GM18519 (cell line): ENCODE data around the gene JMJD8.
"Not testable (repeated sequence)": the region's sequence is repeated elsewhere in the genome, so short reads cannot be mapped to it uniquely, and the experiment has no call there.

ENCODE experiments used
- ATAC-seq: cut with Tn5 transposase; IDR thresholded peaks from one replicate; pipeline ENCODE4 v1.9.1; 2021; ENCODE audit warnings: mild to moderate bottlenecking, moderate library complexity; ENCODE audit not compliant: unreplicated experiment, low FRiP score

JMJD8 gene

DNA sequence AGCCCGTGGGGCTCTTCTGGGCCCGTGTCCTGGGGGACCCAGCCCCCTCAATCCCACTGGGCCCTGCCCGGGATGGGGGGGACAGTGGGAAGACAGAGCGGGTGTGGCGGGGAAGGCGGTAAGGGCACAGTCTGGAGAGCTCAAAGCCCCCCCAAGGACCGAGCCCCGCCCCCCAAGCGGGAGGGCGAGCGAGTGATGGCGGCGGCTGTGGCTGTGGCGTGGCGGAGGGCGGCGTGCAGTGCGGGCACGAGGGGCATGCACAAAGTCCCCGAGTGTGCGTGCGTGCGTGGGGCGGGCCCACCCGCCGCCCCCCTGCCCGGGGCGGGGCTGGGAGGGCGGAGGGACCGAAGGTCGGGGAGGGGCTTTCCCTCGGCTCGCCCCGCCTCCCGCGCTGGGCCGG is 9.6 kb upstream of the JMJD8 start:
- no peak for ATAC-seq

DNA sequence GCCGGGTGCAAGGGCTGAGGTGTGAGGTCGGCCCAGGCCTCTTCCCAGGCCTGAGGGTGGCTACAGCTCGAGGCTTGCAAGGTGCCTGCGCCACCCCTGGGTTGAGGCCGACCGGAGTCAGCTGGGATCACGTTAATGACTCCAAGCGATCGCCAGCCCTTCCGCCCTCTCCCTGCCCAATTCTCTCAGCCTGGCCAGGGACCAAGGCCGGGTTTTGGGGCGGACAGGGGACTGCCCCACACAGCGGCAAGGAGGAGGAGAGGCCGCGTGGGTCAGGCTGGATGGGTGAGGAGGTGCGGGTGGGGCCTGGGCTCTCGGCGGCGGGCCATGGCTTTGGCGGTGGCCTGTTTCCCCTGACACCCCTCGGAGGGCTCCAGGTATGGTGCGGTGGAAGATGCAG is 9.2 kb upstream of the JMJD8 start:
- ATAC-seq, result no peak

DNA sequence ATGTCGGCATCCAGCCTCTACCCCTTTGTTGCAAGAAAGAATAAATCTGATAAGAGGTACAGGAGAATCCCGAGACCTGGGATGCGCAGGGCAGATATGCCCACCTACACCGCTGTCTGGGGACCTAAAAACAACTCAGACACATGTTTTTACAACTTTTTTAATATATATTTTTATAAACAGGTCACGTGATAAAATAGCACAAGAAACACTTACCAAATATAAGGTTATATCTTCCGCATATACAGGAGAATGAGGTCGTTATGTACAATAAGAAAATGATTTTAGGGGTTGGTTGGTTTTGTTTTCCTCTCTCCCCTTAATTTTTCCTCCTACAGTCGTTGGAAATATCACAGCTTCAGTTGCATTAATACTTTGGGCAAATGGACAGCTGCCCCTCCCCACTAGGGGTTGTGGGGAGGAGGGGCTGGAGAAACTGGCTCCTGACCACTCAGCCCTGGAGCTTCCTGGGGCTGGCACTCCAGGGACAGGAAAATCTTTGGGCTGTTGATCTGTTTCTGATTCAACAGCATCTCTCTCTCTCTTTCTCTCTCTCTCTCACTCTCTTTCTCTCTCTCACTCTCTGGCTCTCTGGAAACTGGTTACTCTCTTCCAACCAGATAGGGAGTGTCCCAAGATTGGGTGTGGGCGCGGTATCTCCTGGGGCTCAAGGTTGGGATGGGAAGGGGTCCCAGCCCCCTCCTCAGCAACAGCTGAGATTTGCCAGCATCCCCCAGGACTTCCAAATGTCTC is 8.4 kb upstream of the JMJD8 start:
- no peak for ATAC-seq

DNA sequence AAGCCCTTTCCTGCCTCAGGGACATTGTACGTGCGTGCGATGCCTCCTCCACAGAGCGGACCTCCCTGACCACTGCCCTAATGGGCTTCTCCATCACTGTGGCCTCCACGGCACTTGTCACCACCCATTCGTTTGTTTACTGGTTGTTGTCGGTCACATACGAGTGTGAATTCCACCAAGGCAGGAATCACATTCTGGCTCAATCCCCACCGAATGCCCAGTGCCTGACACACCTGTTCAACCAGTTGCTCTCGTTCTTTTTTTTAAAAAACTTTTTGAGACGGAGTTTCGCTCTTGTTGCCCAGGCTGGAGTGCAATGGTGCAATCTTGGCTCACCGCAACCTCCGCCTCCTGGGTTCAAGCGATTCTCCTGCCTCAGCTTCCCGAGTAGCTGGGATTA is 7.1 kb upstream of the JMJD8 start:
- ATAC-seq, result not testable (repeated sequence)

DNA sequence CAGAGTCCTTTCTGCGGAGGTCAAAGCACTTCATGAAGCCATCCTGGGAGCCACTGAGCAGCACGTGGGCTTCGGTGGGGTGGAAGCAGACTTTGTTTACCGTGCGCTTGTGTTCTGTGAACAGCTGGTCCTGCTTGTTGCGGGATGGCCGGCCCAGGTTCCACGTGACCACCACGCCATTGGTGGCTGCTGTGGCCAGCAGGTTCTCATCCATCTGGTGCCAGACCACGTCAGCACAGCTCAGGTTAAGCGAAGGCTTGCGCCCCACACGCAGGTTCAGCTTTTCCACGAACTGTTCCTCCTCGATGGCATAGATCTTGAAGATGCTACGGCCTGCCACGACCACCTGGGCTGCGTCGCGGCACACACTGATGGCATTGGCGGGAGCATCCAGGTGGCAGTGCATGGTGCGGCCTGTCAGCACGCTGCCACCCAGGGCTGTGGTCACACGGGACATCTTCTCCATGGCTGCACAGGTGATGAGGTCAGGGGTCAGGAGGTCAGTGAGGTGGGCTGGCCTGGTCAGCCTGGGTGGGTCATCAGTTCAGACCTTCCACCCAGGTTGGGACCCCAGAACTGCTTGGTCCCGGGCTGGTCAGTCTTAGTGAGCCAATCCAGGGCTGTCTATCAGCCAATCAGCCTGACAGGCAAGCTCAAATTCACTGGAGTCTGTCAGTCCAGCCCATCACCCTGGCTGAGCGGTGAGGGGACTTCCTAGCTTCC is 5.2 kb upstream of the JMJD8 start:
- no peak for ATAC-seq

DNA sequence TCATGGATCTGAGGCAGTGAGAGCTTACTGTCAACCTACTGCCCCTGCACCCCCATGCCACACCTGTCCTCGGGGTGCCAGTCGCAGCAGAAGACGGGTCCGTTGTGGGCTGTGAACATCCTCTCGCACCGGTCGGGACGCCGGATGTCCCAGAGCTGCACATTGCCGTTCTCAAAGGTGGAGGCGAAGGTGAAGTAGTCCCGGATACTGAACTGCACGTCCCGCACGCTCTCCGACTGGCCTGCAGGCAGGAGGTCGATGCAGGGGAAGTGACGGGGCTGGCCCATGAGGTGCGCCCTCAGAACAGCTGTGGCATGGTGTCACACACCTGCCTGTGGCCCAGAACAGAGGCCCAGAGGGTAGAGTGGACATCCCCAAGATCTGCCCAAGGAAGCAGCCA is 3.4 kb upstream of the JMJD8 start:
- ATAC-seq, result no peak

DNA sequence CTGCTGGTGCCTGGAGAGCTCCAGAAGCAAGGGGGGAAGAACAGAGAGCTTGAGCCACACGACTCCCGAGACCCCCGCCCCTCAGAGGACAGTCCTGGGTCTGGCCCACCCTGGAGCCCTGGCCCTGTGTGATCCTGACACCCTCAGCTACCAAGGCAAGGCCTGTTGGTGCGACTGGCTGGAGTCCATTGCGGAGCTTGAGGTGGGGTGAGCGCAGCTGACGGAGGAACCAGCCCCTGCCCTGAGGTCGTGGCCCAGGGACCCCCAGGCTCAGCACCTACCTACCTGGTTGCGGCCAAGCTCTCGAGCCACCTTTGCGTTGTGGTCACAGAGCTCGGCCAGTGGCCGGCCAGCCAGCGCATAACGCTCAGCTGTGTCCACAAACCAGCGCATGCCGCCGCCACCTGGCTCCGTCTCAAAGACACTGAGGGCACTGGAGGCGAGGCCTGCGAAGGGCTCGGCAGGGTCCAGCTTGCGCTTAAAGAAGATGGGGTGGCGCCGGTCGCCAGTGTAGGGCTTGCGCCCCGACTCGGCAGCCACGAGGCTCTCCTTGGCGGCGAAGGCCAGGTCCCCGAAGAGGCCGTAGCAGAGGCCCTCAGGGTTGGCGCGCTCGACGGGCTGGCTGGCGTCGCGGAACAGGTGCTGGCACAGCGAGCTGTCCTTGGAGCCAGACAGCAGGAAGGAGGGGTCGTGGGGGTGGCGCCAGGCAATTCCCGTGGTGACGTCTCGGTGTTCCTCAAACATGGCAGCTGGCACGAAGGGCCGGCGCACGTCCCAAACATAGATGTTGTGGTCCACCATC is 2.5 kb upstream of the JMJD8 start:
- ATAC-seq, result no peak

DNA sequence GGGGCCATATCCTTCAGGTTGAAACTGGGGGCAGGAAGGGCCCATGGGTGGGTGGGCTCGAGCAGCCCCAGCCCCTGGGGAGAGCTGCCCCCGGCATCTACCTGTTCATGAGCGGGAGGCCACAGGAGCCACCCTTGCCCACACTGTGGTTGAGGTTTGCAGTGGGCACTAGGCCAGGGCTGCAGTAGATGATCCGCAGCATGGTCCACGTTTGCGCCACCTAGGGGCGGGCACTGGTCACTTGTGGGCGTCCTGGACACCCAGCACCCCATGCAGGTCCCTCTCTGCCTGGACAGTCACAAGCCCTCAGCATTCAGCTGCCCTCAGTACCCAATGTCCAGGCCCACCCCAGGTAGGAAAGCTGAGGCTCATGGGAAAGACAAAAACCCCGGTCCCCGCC is 1.8 kb upstream of the JMJD8 start:
- no peak for ATAC-seq

DNA sequence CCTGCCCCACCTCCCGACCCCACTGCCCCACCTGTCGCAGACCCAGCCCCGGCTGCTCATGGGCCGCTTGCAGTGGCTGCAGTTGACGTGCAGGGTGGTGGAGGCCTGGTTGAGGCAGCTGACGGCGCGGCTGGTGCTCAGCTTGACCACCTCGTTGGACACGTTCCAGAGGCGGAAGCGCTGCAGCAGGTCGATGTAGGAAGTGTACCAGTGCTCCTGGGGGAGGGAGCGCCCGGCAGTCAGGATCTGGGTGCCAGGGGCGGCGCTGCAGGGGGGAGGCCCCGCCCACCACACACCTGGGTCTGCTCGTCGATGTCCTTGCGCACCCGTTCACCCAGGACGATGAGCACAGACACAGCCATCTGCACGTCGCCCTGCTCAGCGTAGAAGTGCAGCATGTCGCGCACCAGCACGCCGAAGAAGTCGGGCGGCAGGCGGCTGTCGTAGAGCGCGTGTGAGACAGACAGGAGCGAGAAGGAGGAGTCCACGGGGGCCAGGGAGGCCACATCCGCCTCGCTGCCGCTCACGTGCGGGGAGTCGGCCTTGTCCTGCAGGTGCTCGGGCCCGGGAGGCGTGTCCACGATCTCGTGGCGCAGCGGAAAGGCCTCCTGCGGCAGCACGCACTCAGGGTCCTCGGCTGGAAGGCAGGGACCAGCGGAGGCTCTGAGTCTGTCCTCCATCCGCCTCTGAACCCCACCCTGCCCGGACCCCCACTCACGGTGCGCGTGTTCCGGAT is 995 bp upstream of the JMJD8 start:
- ATAC-seq, result no peak

DNA sequence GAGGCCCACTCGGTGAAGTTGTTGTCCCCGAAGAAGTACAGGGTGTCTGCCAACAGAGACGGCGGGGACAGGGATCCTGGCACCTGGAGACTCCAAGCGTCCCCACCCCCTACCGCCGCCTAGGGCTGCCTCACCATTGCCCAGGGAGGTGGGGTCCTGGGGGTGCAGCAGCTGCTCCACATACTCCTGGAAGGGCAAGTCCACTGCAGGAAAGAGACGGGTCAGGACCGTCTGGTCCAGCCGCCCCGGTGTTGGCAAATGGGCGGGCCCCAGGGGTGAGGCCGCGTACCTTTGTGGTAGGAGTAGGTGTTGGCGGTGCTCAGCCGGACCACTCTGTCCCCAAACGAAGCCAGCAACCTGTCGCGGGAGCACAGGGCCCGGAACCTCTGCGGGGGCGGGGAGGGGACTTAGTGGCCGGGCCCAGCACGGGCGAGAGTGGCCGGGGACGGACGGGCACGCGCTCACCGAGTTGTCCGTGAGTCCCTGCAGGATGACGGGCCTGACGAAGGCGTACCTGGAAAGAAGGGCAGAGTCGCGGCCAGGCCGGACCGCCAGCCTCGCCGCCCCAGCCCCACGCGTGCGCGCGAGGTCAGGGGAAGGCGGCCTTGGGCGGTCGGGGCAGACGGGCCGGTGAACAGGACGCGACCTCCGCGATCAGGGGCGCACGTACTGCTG is 601 bp downstream of the JMJD8 start:
- no peak for ATAC-seq

DNA sequence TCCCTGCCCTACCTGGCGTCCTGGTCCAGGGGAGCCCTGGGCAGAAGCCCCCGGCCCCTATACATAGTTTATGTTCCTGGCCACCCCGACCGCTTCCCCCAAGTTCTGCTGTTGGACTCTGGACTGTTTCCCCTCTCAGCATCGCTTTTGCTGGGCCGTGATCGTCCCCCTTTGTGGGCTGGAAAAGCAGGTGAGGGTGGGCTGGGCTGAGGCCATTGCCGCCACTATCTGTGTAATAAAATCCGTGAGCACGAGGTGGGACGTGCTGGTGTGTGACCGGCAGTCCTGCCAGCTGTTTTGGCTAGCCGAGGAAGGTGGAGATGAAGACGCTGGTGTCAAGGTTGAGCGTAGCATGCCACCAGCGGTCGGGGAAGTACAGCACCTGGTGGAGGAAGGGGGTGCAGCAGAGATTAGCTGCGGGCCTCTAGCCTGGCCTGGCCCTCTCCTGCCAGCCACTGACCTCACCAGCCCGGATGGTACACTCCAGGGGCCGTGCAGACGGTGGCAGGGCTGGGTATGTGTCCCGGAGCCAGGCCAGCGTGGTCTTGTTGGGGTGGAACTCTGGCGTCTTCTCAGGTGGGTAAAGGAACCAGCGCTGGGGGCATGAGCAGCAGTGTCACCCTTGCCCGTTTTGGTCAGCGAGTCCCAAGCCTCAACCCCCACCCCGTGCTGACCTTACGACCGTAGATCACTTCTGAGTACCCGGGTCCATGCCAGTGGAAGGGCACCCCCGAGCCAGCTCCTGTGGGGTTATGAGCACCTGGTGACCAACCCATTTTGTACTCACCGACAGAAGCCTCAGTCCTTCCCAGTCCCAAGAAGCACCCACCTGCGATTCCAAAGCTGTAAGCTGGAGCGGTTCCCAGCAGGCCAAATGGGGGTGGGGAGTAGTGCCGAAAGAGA is 1.4 kb downstream of the JMJD8 start:
- no peak for ATAC-seq

DNA sequence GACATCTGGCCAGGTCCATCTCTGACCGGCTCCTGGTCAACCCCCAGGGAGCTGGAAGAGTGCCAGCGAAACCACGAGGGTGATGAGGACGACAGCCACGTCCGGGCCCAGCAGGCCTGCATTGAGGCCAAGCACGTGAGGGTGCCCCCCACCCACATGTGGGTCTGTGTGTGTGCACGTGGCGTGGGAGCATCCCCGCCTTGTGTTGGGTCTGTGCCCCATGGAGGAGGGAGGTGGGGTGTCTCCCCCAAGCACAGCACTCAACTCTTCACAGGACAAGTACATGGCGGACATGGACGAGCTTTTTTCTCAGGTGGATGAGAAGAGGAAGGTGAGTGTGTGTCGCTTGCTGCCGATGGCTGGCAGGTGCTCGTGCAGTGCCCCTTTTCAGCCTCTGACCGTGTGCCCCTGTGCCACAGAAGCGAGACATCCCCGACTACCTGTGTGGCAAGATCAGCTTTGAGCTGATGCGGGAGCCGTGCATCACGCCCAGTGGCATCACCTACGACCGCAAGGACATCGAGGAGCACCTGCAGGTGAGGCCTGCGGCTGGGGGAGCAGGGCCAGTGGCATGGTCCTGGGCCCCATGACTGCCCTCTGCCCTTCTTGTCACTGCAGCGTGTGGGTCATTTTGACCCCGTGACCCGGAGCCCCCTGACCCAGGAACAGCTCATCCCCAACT is 2.2 kb downstream of the JMJD8 start:
- no peak for ATAC-seq

DNA sequence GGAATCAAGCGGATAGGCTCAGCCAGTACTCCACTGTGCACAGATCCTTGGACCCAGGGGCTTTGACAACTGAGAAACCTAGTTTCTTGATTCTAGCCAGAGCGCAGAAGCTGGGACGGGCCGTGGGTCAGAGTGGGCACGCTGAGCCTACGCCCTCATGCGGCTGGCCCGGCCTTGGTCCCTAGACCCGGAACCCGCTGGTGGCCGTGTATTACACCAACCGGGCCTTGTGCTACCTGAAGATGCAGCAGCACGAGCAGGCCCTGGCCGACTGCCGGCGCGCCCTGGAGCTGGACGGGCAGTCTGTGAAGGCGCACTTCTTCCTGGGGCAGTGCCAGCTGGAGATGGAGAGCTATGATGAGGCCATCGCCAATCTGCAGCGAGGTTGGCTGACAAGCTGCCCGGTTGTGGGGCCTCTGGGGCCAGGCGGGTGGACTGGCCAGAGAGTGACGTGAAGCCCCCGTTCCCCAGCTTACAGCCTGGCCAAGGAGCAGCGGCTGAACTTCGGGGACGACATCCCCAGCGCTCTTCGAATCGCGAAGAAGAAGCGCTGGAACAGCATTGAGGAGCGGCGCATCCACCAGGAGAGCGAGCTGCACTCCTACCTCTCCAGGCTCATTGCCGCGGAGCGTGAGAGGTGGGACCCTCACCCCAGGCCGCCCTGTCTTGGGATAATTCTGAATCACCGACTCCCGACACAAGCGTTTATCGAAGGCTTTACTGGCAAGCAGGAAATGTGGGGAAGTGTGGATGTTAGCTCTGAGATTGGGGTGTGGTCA is 3.0 kb downstream of the JMJD8 start:
- no peak for ATAC-seq

DNA sequence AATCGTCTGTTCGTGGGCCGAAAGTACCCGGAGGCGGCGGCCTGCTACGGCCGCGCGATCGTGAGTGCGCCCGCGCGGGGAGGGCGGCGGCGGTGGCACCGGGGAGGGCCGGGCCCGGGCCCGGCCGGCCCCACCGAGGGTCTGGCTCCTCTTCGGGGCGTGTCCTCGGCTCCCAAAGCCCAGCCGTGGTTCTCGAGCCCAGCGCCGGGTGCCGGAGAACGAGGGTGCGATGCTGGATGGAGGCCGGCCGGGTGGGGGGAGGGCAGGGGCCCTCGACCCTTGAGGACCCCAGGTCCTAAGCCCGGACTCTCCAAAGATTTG is 3.5 kb downstream of the JMJD8 start:
- no peak for ATAC-seq

DNA sequence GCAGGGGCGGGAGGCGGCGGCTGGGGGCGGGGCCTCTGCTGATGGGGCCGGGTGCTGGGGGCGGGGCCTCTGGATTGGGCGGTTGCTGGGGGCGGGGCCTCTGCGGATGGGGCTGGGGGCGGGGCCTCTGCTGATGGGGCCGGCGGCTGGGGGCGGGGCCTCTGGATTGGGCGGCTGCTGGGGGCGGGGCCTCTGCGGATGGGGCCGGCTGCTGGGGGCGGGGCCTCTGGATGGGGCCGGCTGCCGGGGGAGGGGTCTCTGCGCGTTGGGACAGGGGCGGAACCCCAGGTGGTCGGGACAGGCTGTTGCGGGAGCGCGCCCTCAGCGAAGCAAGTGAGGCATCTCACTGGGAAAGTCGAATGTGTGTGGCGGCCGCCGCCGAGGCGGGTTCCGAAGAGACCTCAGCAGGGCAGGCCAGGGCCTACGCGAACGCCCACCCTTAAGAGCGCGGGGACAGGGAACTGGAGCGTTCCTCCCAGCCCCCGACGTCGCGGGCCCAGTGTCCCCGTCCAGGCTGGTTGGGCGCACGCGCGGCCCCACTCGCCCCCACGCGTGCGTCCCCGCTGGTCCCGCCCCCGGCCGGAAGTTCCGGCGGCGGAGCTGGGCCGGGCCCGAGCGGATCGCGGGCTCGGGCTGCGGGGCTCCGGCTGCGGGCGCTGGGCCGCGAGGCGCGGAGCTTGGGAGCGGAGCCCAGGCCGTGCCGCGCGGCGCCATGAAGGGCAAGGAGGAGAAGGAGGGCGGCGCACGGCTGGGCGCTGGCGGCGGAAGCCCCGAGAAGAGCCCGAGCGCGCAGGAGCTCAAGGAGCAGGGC is 4.1 kb downstream of the JMJD8 start, which contains the start of gene STUB1:
STUB1 (plus strand) TSS at position 597 of the 811 bp plus-strand sequence; CDS start at position 713, 116 bp downstream.
- peak; percentile 24 for ATAC-seq

DNA sequence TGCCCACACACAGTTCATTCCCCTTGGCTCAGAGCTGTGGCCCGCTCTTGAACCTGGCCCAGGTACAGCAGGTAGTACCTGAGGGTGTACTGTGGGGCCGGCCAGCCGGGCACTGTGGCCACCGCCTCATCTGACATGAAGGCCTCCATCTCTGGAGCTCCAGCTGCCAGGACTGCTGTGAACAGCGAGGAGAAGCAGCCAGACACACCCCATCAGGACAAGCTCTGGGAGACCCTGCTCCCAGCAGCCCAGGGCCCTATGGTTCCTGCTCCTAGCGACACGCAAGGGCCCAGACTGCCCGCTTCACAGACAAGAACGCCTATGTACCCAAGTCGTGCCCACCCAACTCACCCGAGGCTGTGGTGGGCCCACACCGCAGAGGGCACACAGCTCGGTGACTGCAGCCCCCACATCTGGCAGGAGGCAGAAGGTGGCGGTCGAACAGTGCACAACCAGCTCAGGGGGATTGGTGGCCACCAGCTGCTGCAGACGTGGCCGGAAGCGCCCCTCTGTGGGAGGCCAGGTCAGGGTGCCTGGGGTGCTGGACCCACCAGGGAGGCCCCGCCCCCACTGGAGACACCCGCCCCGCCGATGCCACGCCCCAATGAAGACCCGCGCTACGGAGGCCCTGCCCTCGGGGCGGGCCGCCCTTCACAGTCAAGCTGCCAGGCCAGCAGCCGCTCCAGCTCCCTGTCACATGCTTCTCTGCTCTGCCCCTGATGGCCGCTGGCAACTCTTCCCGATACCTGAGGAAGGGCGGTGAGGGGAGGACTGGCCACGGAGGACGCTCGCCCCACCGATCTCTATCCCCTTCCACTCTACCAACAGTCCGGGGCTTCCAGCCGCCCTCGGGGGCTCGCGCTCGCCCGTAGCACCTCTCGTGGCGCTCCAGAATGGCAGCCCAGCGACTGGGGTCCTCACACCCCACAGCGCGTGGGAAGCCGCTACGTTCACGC is 5.0 kb downstream of the JMJD8 start:
- no peak for ATAC-seq
